A549 (cell line): ENCODE results near the gene CTCF. TPM values are rescaled to one million over a fixed set of nuclear protein-coding genes. Genes with fewer than 3 reads are reported as not detected.

Experiments used
- ATAC-seq, 2 experiments: fragments of 200-7000 bp in 1 of 2; fragments of >200 bp in 1 of 2; cut with Nextera tagmentation in 1 of 2; cut with Tn5 transposase in 1 of 2; 3 replicates each; pipeline versions ENCODE4 v1.8.0 to v1.9.1; 2018 to 2020; ENCODE audit warnings: mild to moderate bottlenecking in 1 of 2, moderate library complexity in 1 of 2
- CTCF ChIA-PET: fragments of 300-600 bp; sonication (Branson Sonifier 250); formaldehyde crosslinking; extraction: SDS; loops from one replicate; lab custom pipeline; 2021; ENCODE audit warnings: antibody characterized with exemption, inconsistent platforms; lab: Yijun Ruan, JAX
- POLR2A ChIA-PET: fragments of 350-600 bp; formaldehyde crosslinking; extraction: SDS; loops from one replicate; lab custom pipeline; 2021; ENCODE audit warnings: antibody characterized with exemption, inconsistent platforms; lab: Yijun Ruan, JAX
- DNase-seq, 2 experiments: peaks; one replicate each; pipeline versions ENCODE4 v3.0.0 to v3.0.0-alpha.2; 2011 to 2016; ENCODE audit warnings: low read depth in 1 of 2, low spot score in 1 of 2
- FAIRE-seq: peaks from 2 replicates; lab custom pipeline; 2011; peaks lifted over from hg19 to GRCh38; lab: Jason Lieb, UNC
- H3K27ac ChIP-seq, 2 experiments: fragments of >200 bp; sonication (Bioruptor Twin); formaldehyde crosslinking; 3 replicates each; pipeline ENCODE4 v1.5.1; 2016 to 2017
- H3K4me1 ChIP-seq: fragments of >200 bp; sonication (Bioruptor Twin); formaldehyde crosslinking; 3 replicates; pipeline ENCODE4 v1.6.1; 2016
- H3K4me2 ChIP-seq: fragments of >200 bp; sonication (Bioruptor Twin); formaldehyde crosslinking; 3 replicates; pipeline ENCODE4 v1.6.1; 2016
- H3K4me3 ChIP-seq: fragments of >200 bp; sonication (Bioruptor Twin); formaldehyde crosslinking; 3 replicates; pipeline ENCODE4 v1.5.1; 2016
- H3K9me3 ChIP-seq: fragments of >200 bp; sonication (Bioruptor Twin); formaldehyde crosslinking; 3 replicates; pipeline ENCODE4 v1.6.1; 2016
- BHLHE40 ChIP-seq: IDR thresholded peaks from 2 replicates; pipeline ENCODE4 v1.6.1; 2012; ENCODE audit warnings: low read depth, low read length, inconsistent platforms
- CBX2 ChIP-seq: fragments of 200-600 bp; sonication (generic); IDR thresholded peaks from 2 replicates; pipeline ENCODE4 v1.6.1; 2016; ENCODE audit warnings: low read depth, mild to moderate bottlenecking, borderline replicate concordance
- CHD4 ChIP-seq: fragments of 200-600 bp; sonication (generic); IDR thresholded peaks from 2 replicates; pipeline ENCODE4 v1.6.1; 2016; ENCODE audit warnings: antibody characterized with exemption, mild to moderate bottlenecking, borderline replicate concordance
- EHF ChIP-seq: fragments of 250-450 bp; sonication (Bioruptor Pico); IDR thresholded peaks from 2 replicates; pipeline ENCODE4 v1.5.0; 2020; ENCODE audit warnings: mild to moderate bottlenecking
- EP300 ChIP-seq, 2 experiments: fragments of >200 bp; sonication (Bioruptor Twin); formaldehyde crosslinking; IDR thresholded peaks; 2 replicates in 1 of 2; 3 replicates in 1 of 2; pipeline ENCODE4 v1.6.1; 2016 to 2017
- ESRRA ChIP-seq: fragments of 150-350 bp; IDR thresholded peaks from 2 replicates; pipeline ENCODE4 v1.6.1; 2014; ENCODE audit warnings: mild to moderate bottlenecking, low read length, borderline replicate concordance
- HOXB5 ChIP-seq: fragments of 250-450 bp; sonication (Bioruptor Pico); IDR thresholded peaks from 2 replicates; pipeline ENCODE4 v1.5.0; 2020; ENCODE audit warnings: mild to moderate bottlenecking, moderate library complexity
- JUN ChIP-seq, 2 experiments: fragments of >200 bp; sonication (Bioruptor Twin); formaldehyde crosslinking; IDR thresholded peaks; 2 replicates in 1 of 2; 3 replicates in 1 of 2; pipeline ENCODE4 v1.6.1; 2016 to 2017
- KDM5A ChIP-seq: fragments of 200-600 bp; sonication (generic); IDR thresholded peaks from 2 replicates; pipeline ENCODE4 v1.6.1; 2016; ENCODE audit warnings: antibody characterized with exemption, mild to moderate bottlenecking
- MAFK ChIP-seq: fragments of 450-650 bp; IDR thresholded peaks from 2 replicates; pipeline ENCODE4 v1.6.1; 2014; ENCODE audit not compliant: partially characterized antibody
- MAZ ChIP-seq: fragments of 150-350 bp; IDR thresholded peaks from 2 replicates; pipeline ENCODE4 v1.6.1; 2014; ENCODE audit warnings: antibody characterized with exemption, low read depth, low read length, borderline replicate concordance
- POLR2A ChIP-seq: IDR thresholded peaks from 2 replicates; pipeline ENCODE4 v1.6.1; 2012; ENCODE audit warnings: mild to moderate bottlenecking, low read length
- SREBF2 ChIP-seq: fragments of 450-650 bp; IDR thresholded peaks from 2 replicates; pipeline ENCODE4 v1.6.1; 2014; ENCODE audit warnings: mild to moderate bottlenecking, moderate library complexity
- TP53 ChIP-seq: fragments of 250-450 bp; sonication (Bioruptor Pico); IDR thresholded peaks from 2 replicates; pipeline ENCODE4 v1.5.0; 2021; ENCODE audit warnings: mild to moderate bottlenecking, moderate library complexity
- ZC3H11A ChIP-seq: fragments of 450-650 bp; IDR thresholded peaks from 2 replicates; pipeline ENCODE4 v1.6.1; 2014; ENCODE audit warnings: antibody characterized with exemption, mild to moderate bottlenecking
- ZFP36 ChIP-seq: fragments of 450-650 bp; IDR thresholded peaks from 2 replicates; pipeline ENCODE4 v1.6.1; 2014; ENCODE audit warnings: borderline replicate concordance; ENCODE audit not compliant: partially characterized antibody
- ZSCAN20 ChIP-seq: fragments of 250-450 bp; sonication (Bioruptor Pico); IDR thresholded peaks from 2 replicates; pipeline ENCODE4 v1.8.0; 2022; ENCODE audit warnings: mild to moderate bottlenecking, moderate library complexity
- WGBS: methylation state at CpG from one replicate; pipeline ENCODE4 v1.1.6; 2017; ENCODE audit errors: missing lambda C conversion rate; 5-methylcytosine and 5-hydroxymethylcytosine counted together
- polyA plus RNA-seq, 4 experiments: library from polyadenylated mRNA; depleted of rRNA in 3 of 4; stranded (reverse); fragments of >200 nt; fragmentation: RNase III in 1 of 4; extraction: RNeasy Plus Mini Kit Qiagen cat#74134 plus additional on column Dnase treatment in 1 of 4; gene quantifications; 2 replicates in 3 of 4; 3 replicates in 1 of 4; pipeline ENCODE4 v1.2.3, GENCODE V29; 2011 to 2017
- TF ChIP-seq, protein P1 (sequence below): fragments of 200-600 bp; sonication (generic); IDR thresholded peaks from 2 replicates; pipeline ENCODE4 v1.6.1; 2016; ENCODE audit warnings: antibody characterized with exemption, mild to moderate bottlenecking, moderate library complexity
- TF ChIP-seq, protein P2 (sequence below): IDR thresholded peaks from 2 replicates; pipeline ENCODE4 v1.6.1; 2012; ENCODE audit warnings: low read depth, borderline replicate concordance
- TF ChIP-seq, protein P3 (sequence below): fragments of 450-650 bp; IDR thresholded peaks from 2 replicates; pipeline ENCODE4 v1.6.1; 2014; ENCODE audit warnings: antibody characterized with exemption
- TF ChIP-seq, protein P4 (sequence below): IDR thresholded peaks from 2 replicates; pipeline ENCODE4 v1.6.1; 2012
- TF ChIP-seq, protein P5 (sequence below): fragments of >200 bp; sonication (Bioruptor Twin); formaldehyde crosslinking; IDR thresholded peaks from 3 replicates; pipeline ENCODE4 v1.5.1; 2016

The CTCF gene
- polyA plus RNA-seq, 2 of the 4 experiments (the other 2 are of a cell fraction): 42.5 to 58.4 TPM

DNA sequence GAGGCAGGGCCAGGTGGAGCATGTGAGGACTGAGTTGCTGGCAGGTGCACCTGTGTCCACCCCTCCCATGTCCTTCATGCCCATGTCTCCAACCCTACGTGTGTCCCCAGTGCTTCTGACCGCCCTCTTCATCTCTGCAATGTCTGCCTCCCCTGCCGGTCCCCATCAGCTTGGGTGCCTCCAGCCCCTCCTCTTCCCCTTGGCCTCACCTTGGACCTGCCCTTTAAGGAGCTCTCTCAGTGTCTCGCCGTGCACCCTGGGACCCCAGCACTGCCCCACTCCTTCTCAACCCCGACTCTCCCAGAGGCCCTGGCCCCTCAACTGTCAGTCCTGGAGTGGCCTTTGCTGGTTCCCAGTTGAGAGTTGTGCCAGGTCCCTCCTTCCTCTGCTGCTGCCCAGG lies 18.7 kb upstream of the CTCF start:
- DNase-seq (no peak), FAIRE-seq (no peak), ATAC-seq (no peak)
- Histone ChIP-seq H3K27ac (no peak overlapping the region), H3K9me3 (no peaks in the 10 kb centered on the region), H3K4me2 (no peak overlapping the region), H3K4me3 (no peak overlapping the region), H3K4me1 (peaks cover 9% of the 10 kb centered on the region; the same call in 1 of the 3 replicates)
- POLR2A ChIA-PET: no interaction called here
- 91% methylated on average over 6 of the region's 6 CpGs for WGBS
- CTCF ChIA-PET: interaction anchor here (1.6 to 22.1 kb wide), 7 partner anchors 11 to 100 kb away, joined by 3 to 301 read pairs (median 15); partner anchors contain the start of genes ATP6V0D1, CARMIL2, CTCF and RIPOR1
- TF ChIP-seq, protein P1, sequence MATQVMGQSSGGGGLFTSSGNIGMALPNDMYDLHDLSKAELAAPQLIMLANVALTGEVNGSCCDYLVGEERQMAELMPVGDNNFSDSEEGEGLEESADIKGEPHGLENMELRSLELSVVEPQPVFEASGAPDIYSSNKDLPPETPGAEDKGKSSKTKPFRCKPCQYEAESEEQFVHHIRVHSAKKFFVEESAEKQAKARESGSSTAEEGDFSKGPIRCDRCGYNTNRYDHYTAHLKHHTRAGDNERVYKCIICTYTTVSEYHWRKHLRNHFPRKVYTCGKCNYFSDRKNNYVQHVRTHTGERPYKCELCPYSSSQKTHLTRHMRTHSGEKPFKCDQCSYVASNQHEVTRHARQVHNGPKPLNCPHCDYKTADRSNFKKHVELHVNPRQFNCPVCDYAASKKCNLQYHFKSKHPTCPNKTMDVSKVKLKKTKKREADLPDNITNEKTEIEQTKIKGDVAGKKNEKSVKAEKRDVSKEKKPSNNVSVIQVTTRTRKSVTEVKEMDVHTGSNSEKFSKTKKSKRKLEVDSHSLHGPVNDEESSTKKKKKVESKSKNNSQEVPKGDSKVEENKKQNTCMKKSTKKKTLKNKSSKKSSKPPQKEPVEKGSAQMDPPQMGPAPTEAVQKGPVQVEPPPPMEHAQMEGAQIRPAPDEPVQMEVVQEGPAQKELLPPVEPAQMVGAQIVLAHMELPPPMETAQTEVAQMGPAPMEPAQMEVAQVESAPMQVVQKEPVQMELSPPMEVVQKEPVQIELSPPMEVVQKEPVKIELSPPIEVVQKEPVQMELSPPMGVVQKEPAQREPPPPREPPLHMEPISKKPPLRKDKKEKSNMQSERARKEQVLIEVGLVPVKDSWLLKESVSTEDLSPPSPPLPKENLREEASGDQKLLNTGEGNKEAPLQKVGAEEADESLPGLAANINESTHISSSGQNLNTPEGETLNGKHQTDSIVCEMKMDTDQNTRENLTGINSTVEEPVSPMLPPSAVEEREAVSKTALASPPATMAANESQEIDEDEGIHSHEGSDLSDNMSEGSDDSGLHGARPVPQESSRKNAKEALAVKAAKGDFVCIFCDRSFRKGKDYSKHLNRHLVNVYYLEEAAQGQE: no peak
- no peak for TF ChIP-seq MAZ
- TF ChIP-seq, protein P2, sequence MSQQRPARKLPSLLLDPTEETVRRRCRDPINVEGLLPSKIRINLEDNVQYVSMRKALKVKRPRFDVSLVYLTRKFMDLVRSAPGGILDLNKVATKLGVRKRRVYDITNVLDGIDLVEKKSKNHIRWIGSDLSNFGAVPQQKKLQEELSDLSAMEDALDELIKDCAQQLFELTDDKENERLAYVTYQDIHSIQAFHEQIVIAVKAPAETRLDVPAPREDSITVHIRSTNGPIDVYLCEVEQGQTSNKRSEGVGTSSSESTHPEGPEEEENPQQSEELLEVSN: no peak
- no peak for TF ChIP-seq BHLHE40
- no peak for TF ChIP-seq ZC3H11A
- TF ChIP-seq, protein P3, sequence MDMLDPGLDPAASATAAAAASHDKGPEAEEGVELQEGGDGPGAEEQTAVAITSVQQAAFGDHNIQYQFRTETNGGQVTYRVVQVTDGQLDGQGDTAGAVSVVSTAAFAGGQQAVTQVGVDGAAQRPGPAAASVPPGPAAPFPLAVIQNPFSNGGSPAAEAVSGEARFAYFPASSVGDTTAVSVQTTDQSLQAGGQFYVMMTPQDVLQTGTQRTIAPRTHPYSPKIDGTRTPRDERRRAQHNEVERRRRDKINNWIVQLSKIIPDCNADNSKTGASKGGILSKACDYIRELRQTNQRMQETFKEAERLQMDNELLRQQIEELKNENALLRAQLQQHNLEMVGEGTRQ: no peak
- TF ChIP-seq ZSCAN20 (CRISPR knock-in tag): no peak
- TF ChIP-seq EHF (CRISPR knock-in tag): no peak
- TF ChIP-seq ZFP36: no peak
- no peak for TF ChIP-seq POLR2A
- no peak for TF ChIP-seq MAFK
- TF ChIP-seq KDM5A: no peak
- TF ChIP-seq JUN (IDR thresholded peaks at IDR 0.05): no peak
- TF ChIP-seq, protein P4, sequence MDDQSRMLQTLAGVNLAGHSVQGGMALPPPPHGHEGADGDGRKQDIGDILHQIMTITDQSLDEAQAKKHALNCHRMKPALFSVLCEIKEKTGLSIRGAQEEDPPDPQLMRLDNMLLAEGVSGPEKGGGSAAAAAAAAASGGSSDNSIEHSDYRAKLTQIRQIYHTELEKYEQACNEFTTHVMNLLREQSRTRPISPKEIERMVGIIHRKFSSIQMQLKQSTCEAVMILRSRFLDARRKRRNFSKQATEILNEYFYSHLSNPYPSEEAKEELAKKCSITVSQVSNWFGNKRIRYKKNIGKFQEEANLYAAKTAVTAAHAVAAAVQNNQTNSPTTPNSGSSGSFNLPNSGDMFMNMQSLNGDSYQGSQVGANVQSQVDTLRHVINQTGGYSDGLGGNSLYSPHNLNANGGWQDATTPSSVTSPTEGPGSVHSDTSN: no peak
- TF ChIP-seq TP53 (CRISPR knock-in tag): no peak
- TF ChIP-seq EP300 (IDR thresholded peaks at IDR 0.05): no peak
- TF ChIP-seq SREBF2: no peak

DNA sequence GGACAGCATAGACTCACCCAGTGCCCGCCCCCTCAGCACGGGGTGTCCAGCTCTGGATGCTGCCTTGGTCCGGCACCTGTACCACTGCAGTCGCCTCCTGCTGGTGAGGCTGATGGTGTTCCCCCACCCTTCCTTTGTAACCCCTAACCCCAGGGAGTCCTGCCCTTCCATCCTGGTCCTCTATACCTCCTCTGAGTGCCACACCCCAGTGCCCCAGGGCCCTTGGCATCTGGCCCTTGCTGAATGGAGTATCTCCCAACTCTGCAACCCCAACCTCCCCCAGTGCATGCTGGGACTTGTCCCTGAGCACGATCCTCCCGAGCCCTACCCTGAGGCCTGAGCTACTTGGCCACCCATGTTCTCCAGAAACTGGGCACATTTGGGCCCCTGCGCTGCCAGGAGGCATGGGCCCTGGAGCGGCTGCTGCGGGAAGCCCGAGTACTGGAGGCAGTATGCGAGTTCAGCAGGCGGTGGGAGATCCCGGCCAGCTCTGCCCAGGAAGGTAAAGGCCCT lies 17.9 kb upstream of the CTCF start:
- H3K4me1 ChIP-seq: peaks cover 9% of the 10 kb centered on the region; the same call in 1 of the 3 replicates
- DNase-seq: no peak
- ChIA-PET CTCF (interaction anchor here (1.2 to 22.1 kb wide), 11 partner anchors 11 to 116 kb away, joined by 3 to 301 read pairs (median 7); partner anchors contain the start of genes ACD, ATP6V0D1, CARMIL2 and CTCF), POLR2A (no interaction called here)
- peak in 1 of 2 experiments; percentile 26; a peak in 3 of 6 replicates for ATAC-seq
- H3K4me3 ChIP-seq: no peak overlapping the region
- no peaks in the 10 kb centered on the region for H3K9me3 ChIP-seq
- H3K4me2 ChIP-seq: no peak overlapping the region
- 86% methylated on average over 13 of the region's 13 CpGs for WGBS
- TF ChIP-seq ESRRA (no peak), HOXB5 (CRISPR knock-in tag) (no peak), CHD4 (no peak), CBX2 (no peak)
- TF ChIP-seq, protein P5, sequence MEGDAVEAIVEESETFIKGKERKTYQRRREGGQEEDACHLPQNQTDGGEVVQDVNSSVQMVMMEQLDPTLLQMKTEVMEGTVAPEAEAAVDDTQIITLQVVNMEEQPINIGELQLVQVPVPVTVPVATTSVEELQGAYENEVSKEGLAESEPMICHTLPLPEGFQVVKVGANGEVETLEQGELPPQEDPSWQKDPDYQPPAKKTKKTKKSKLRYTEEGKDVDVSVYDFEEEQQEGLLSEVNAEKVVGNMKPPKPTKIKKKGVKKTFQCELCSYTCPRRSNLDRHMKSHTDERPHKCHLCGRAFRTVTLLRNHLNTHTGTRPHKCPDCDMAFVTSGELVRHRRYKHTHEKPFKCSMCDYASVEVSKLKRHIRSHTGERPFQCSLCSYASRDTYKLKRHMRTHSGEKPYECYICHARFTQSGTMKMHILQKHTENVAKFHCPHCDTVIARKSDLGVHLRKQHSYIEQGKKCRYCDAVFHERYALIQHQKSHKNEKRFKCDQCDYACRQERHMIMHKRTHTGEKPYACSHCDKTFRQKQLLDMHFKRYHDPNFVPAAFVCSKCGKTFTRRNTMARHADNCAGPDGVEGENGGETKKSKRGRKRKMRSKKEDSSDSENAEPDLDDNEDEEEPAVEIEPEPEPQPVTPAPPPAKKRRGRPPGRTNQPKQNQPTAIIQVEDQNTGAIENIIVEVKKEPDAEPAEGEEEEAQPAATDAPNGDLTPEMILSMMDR: 0 out of 3 replicates have a peak, but pooled peaks have one; percentile 15
- H3K27ac ChIP-seq: no peak overlapping the region; a peak in 1 of 6 replicates
- FAIRE-seq: no peak
